ENCODE results near the gene MTTP.

Gene MTTP

DNA sequence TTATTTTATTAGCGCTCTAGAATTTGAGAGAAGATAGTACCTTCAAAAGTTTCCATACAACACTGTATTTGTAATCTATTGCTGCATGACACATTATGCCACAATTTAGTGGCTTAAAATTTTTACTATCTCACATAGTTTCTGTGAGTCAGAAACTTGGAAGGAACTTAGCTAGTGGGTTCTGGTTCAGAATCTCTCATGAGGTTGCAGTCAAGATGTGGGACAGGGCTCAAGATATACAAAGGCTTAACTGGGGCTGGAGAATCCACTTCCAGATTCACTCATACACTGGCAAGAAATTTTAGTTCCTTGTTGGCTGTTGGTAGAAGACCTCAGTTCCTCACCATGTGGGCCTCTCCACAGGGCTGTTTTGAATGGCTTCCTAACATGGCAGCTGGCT, 94.5 kb downstream of the MTTP start:
- DNase-seq: no peak

DNA sequence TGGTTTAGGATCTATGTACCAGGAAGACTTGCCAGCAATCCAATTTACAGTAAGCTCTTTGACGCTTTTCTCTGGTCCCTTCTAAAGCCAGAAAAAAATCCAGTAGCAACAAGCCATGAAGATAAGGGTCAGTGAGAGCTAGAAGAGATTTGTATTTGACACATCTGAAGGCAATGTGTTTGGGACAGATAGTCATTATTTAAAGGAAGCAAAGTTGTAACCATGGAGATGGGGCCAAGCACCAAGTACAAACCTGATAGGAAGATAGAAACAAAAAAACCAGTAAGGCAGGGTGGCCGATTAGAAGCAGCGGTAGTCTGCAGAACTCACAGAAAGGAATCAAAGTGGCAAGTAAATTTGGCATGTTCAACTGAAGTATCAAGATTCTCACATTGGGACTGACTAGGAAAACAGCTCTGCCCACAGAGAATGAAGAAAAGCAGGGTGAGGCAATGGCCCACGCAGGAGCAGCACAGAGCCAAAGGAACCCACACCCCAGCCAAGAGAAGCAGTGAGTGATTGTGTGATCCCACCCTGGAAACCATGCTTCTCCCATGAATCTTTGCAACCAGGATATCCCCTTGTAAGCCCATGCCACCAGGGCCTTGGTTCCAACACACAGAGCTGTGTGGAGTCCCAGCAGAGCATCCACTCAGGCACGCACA, 95.9 kb downstream of the MTTP start:
- DNase-seq: no peak
